HG02885 (cell line): ENCODE measurements around the gene COL23A1.

Source experiments
- ATAC-seq: cut with Tn5 transposase; IDR thresholded peaks from one replicate; pipeline ENCODE4 v1.9.1; 2021; ENCODE audit warnings: mild to moderate bottlenecking; ENCODE audit not compliant: unreplicated experiment, poor library complexity

The COL23A1 gene

DNA sequence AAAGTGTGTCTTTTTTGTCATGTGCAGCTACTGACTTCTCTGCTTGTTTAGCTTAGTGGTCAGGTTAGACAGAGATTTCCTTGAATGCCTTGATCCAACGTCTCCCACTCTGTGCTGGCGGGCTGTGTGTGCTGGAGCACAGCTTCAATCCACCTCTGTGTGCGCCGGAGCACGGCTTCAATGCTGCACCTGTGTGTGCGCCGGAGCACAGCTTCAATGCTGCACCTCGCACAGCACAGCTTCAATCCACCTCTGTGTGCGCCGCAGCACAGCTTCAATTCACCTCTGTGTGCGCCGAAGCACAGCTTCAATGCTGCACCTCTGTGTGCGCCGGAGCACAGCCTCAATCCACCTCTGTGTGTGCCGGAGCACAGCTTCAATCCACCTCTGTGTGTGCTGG is 288.6 kb downstream of the COL23A1 start:
- no peak for ATAC-seq

GRCh38 chr5:178298283-178298807 is 291.8 kb downstream of the COL23A1 start:
- no peak for ATAC-seq

DNA sequence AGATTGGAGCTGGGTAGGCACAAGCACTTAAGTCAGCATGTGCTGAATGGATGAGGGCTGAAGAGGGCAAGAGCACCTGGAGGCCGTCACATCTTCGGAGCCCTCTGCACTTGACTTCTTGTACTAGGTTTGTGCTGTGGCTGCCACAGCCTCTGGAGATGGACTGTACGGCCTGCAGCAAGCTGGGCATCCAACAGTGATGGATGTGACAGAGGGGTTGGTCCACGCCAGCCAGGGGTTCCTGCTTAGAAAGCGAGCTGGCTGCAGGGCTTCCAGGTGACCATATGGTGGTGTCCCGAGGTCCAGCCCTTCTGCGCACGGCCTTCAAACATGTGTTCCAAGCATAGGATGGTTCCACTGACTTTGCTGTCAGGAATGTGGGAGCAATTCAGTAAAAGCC is 292.4 kb downstream of the COL23A1 start:
- no peak for ATAC-seq

DNA sequence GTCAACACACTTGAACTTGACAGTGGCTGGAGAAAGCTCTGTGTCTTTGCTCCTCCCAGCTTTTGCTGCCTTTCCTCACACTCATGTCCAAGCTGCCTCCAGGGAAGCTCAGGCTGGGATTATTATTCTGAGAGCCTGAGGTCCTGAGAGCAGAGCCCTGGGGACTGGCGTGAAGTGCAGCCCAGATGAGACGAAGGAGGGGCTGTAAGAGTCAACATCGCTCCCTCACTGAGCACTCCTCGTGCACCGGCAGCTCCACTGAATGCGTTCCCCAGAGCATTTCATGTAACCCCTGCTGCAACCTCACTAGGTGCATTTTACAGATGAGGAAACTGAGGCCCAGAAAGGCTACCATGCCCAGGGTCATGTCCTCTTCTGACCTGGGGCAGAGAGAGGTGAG is 294.1 kb downstream of the COL23A1 start:
- ATAC-seq, result no peak

DNA sequence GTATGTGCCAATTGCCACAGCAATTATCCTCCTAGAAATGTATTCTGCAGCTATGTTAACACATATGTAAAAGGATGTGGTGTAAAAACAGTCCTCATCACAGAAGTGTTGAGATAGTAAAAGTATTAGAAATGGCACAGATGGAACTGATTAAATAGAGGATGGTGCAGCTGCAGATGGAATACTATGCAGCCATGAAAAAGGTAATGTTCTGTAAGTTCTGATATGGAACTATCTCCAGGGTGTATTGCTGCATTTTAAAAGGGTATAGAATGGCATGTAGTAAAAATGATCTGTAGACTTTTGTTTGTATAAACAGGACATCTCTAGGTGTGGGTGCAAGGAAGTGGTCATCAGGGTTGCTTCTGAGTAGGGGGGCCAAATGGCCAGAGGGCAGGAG is 294.6 kb downstream of the COL23A1 start:
- no peak for ATAC-seq

GRCh38 chr5:178293815-178294214 is 296.4 kb downstream of the COL23A1 start:
- no peak for ATAC-seq

GRCh38 chr5:178293400-178293799 is 296.8 kb downstream of the COL23A1 start:
- ATAC-seq, result no peak

DNA sequence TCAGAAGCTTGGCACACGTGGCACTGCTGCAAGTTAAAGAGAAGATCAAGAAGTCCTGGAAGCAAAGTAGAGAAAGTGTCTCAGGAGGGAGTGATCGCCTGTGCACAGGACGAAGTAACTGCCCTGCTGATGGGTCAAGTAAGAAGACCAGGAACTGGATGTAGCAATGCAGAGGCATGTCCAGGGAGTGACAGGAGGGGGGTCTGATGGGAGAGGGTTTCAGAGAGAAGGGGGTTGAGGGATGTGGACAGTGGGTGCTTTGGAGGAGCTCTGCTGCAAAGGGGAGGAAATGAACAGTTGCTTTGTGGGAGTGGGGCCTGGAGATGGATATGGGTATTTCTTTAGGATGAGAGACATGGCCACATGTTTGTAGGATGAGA is 297.4 kb downstream of the COL23A1 start:
- no peak for ATAC-seq

DNA sequence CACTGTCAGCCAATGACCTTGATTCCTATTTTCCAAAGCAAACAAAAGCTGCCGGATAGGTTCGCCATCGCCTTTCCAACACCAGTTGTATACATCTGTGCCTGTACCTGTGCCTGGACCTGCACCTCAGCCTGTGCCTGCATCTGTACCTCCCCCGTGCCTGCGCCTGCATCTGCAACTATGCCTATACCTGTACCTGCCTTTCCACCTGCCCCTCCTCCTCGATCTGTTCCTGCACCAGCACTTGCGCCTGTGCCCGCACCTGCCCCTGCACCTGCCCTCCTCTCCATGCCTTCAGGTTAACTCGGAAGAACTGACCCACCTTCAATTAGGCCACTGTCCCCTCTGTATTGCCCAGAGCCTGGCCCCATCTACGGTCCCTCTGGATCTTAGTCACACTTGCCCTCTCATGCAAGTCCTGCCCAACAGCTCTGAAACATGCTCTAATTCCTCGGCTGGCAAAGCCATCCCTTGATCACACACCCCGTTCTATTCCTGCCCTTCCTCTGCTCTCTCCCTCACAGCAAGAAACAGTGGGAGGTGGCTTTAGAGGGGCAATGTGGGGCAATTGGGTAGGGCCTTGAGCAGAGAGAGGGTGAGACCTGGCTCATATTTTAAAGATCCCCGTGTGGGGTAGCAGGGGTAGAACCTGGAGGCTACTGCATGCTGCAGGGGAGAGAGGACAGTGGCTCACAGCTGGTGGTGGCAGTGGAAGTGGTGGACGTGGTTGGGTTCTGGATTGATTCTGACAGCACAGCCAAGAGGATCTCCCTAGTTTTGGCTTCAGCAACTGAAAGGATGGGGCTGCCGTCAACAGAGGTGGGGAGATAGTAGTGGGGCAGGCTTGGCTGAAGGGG is 298.0 kb downstream of the COL23A1 start:
- no peak for ATAC-seq

DNA sequence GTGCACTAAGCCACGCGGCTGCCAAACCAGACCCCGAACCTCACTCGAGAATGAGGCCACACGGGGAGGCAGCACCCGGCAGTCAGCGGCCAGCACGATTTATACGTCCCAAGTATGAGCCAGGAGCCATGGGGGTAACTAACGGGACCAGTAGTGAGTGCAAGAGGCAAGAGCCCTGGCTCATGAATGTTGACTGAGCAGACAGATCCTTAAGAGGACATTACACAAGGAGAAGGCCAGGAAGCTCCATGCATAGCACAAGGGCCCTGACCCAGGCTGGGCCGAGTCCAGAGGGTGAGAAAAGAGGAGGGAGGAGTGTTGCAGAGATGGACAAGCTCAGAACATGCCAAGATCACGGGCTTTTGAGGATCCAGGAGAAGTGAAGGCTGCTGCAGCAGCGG is 299.0 kb downstream of the COL23A1 start:
- no peak for ATAC-seq

- no peak for ATAC-seq
Measured at GRCh38 chr5:178290376-178290775, 299.8 kb downstream of the COL23A1 start.

GRCh38 chr5:178289438-178289837 is 300.8 kb downstream of the COL23A1 start:
- no peak for ATAC-seq

DNA sequence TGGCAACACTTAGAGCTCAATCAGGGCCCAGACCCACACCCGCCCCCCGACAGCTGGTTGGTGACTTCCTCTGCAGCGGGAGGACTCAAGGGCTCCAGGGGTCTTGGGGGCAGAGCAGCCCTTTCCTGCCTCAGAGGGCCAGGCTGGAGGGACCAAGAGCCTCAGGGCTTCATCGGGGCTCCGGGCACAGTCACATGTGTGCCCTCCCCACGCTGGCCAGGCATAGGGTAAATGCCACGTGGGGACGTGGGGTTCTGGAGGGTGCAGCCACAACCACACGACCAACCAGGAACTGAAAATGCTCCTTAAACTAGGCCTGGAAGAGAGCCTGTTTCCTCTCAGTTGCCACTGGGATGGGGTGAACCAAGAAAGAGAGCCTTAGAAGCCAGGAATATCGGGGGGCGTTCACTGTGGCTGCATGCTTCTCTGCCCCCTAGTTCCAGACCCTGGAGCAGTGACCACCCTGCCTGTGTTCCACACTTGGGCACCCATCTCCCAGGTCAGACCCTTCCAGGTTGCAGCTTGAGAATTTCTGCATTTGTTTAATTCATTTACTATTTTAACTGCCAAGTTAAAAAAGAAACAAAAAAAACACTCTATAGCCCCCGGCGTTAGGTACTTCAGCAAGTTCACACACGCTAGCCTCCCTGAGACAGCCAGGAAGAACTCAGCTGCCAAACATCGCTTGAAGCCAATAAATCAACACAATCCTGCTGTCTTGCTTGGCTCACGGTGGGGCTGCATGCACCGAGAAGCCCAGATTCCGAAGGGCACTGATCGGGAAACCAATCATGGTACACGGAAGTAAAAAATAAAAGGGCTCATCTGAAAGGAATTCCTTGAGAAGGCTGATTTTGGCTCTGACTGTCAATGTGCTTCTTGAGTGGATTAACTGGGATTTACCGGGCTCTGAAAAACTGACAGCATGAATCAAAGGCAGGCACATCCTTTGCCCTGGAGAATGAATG is 301.5 kb downstream of the COL23A1 start:
- no peak for ATAC-seq

GRCh38 chr5:178287791-178288105 is 302.4 kb downstream of the COL23A1 start:
- no peak for ATAC-seq

DNA sequence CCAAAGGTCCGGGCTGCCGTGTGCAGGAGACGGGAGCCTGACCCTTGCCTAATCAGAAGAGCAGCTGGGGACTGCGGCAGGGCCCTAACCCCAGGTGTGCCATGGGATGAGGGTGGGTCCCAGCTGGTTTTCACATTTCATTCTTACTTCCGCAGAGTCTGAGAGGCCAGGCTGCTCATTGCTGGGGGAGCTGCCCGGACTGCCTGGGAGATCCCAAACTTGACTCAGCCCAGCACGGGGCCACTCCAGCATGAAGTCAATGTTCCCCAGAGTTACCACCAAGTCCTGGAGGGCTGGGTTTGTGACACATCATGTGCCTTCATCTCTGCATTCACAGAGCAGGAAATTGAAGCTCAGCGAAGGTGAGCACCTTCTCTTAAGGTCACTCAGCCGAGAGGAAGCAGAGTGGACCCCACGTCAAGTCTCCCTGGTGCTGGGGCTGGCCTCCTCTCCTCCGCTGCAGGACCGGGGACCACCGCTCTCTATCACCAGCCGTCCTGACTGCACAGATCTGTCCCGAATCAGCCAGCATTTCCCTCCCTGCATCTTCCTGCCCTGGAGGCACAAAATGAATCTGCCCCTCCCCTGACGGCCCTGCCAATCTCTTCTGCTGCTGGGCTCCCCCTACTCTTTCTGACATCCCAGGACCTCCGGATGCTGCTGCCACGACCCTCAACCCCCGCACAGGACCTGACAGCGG is 303.0 kb downstream of the COL23A1 start:
- no peak for ATAC-seq

GRCh38 chr5:178286226-178287090 is 303.7 kb downstream of the COL23A1 start:
- no peak for ATAC-seq

- no peak for ATAC-seq
Measured at GRCh38 chr5:178285399-178286225, 304.6 kb downstream of the COL23A1 start.

DNA sequence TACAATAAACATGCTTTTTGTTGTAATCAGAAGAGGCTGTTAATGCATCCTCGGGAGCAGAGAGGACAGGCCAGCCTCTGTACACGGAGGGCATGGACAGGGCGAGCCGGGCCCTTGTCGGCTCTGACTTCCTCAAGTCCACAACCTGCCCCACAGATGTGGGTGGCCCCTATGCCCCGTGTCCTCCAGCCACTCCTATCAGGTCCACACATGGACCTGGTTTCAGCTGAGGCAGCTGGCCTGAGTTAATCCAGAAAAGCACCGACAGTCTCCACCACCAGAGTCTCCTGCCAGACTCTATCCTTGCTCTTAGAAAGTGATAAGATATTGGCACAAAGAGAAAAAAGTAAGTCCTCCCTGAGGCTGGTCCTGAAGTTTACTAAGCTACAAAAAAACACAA is 305.2 kb downstream of the COL23A1 start:
- no peak for ATAC-seq
